Prostate gland (tissue), 2 donors: ENCODE measurements around the gene ADAM20.

Source experiments
- CTCF ChIP-seq, 4 experiments: fragments of 200-600 bp in 2 of 4; fragments of 450-650 bp in 2 of 4; sonication (generic) in 2 of 4; IDR thresholded peaks; 1 replicate in 3 of 4; 2 replicates in 1 of 4; pipeline ENCODE4 v1.5.1; 2016 to 2019; ENCODE audit warnings: antibody characterized with exemption in 4 of 4, mild to moderate bottlenecking in 2 of 4, moderate library complexity in 2 of 4
- POLR2A ChIP-seq: fragments of 450-650 bp; IDR thresholded peaks from one replicate; pipeline ENCODE4 v1.6.1; 2016; ENCODE audit warnings: antibody characterized with exemption, mild to moderate bottlenecking
- POLR2AphosphoS5 ChIP-seq: sonication (generic); formaldehyde crosslinking; IDR thresholded peaks from one replicate; pipeline ENCODE4 v1.6.1; 2017; ENCODE audit warnings: antibody characterized with exemption

GRCh38 chr14:70576891-70577290 is 42.1 kb upstream of the ADAM20 start:
- TF ChIP-seq CTCF (IDR thresholded peaks at IDR 0.05) (no peak), POLR2AphosphoS5 (no peak), POLR2A (no peak)
